Omental fat pad (tissue), 4 donors: ENCODE data around the gene MRFAP1L1. TPM values are rescaled to one million over a fixed set of nuclear protein-coding genes. Genes with fewer than 3 reads are reported as not detected.
"Not testable (repeated sequence)": the region's sequence is repeated elsewhere in the genome, so short reads cannot be mapped to it uniquely, and the experiment has no call there.

ENCODE experiments used
- ATAC-seq: fragments of 150-250 bp; one replicate; pipeline ENCODE4 v1.9.1; 2016; ENCODE audit warnings: mild to moderate bottlenecking, moderate library complexity; ENCODE audit not compliant: low FRiP score
- DNase-seq: peaks from one replicate; pipeline ENCODE4 v3.0.0-alpha.2; 2019; ENCODE audit warnings: low spot score
- CTCF ChIP-seq, 3 donors: fragments of 450-650 bp; IDR thresholded peaks; one replicate each; pipeline ENCODE4 v1.5.1; 2016 to 2017; ENCODE audit warnings: antibody characterized with exemption in 3 of 3, mild to moderate bottlenecking in 3 of 3, moderate library complexity in 2 of 3
- total RNA-seq, 4 donors: library from RNA; depleted of rRNA; stranded (reverse); fragments of >200 nt; gene quantifications; one replicate each; pipeline ENCODE4 v1.1.0, GENCODE V29; 2016

MRFAP1L1 gene
- total RNA-seq = 10 to 100 TPM; 42.7 to 56.3 (median 45.9) TPM

- peak; percentile 95 for DNase-seq
- no peak for TF ChIP-seq CTCF (IDR thresholded peaks at IDR 0.05)
- ATAC-seq = peak; percentile 94
Observed at GRCh38 chr4:6709230-6710114, at the start of gene MRFAP1L1. Gene MRFAP1L1 (minus strand): TSS chr4:6709865. CDS start chr4:6709629, 236 bp downstream.

GRCh38 chr4:6758728-6759127 lies 49.1 kb upstream of the MRFAP1L1 start:
- DNase-seq (no peak), ATAC-seq (no peak)
- TF ChIP-seq CTCF (IDR thresholded peaks at IDR 0.05) = no peak

GRCh38 chr4:6756345-6756744 lies 46.7 kb upstream of the MRFAP1L1 start:
- DNase-seq, ATAC-seq: not testable (repeated sequence)

- ATAC-seq = no peak
- DNase-seq = no peak
- no peak for TF ChIP-seq CTCF (IDR thresholded peaks at IDR 0.05)
Observed at GRCh38 chr4:6755088-6755753, 45.6 kb upstream of the MRFAP1L1 start.

GRCh38 chr4:6754481-6755087 lies 44.9 kb upstream of the MRFAP1L1 start:
- DNase-seq (no peak), ATAC-seq (no peak)
- TF ChIP-seq CTCF (IDR thresholded peaks at IDR 0.05) = no peak

- DNase-seq (no peak), ATAC-seq (no peak)
- TF ChIP-seq CTCF (IDR thresholded peaks at IDR 0.05) = no peak
Observed at GRCh38 chr4:6753891-6754290, 44.2 kb upstream of the MRFAP1L1 start.

GRCh38 chr4:6753103-6753560 lies 43.5 kb upstream of the MRFAP1L1 start:
- ATAC-seq = no peak

More at GRCh38 chr4:6753103-6753560, 43.5 kb upstream of the MRFAP1L1 start:
- DNase-seq = no peak
- no peak for TF ChIP-seq CTCF (IDR thresholded peaks at IDR 0.05)
